H1 (cell line): ENCODE data around the gene PTAR1. TPM values are rescaled to one million over a fixed set of nuclear protein-coding genes. Genes with fewer than 3 reads are reported as not detected.

ENCODE experiments used
- BACH1 ChIP-seq: IDR thresholded peaks from 2 replicates; pipeline ENCODE4 v1.6.1; 2012; ENCODE audit warnings: low read length, improper control_type of control experiment
- GTF2F1 ChIP-seq: IDR thresholded peaks from 2 replicates; pipeline ENCODE4 v1.6.1; 2012; ENCODE audit warnings: low read depth, low read length, improper control_type of control experiment, borderline replicate concordance
- JUND ChIP-seq: IDR thresholded peaks from 2 replicates; pipeline ENCODE4 v1.6.1; 2011; ENCODE audit warnings: mild to moderate bottlenecking, improper control_type of control experiment, low read length
- KDM5A ChIP-seq: fragments of 200-600 bp; IDR thresholded peaks from 2 replicates; pipeline ENCODE4 v1.7.1; 2012; ENCODE audit warnings: mild to moderate bottlenecking, low read length, inconsistent platforms, mixed read lengths
- NANOG ChIP-seq: IDR thresholded peaks from 2 replicates; pipeline ENCODE4 v1.6.1; 2011; ENCODE audit warnings: low read length, low read depth, mild to moderate bottlenecking, inconsistent platforms; ENCODE audit not compliant: insufficient read depth, poor library complexity, severe bottlenecking
- RBBP5 ChIP-seq: IDR thresholded peaks from 2 replicates; pipeline ENCODE4 v1.7.1; 2012; ENCODE audit warnings: low read depth, mild to moderate bottlenecking, inconsistent platforms, low read length, moderate library complexity, borderline replicate concordance
- USF2 ChIP-seq: IDR thresholded peaks from 2 replicates; pipeline ENCODE4 v1.6.1; 2011; ENCODE audit warnings: low read length, improper control_type of control experiment
- polyA plus RNA-seq, 7 experiments: library from polyadenylated mRNA; depleted of rRNA in 3 of 7; stranded (reverse) in 5 of 7; unstranded in 2 of 7; fragments of >200 nt in 5 of 7; fragments of 200-250 nt in 2 of 7; gene quantifications; 1 replicate in 5 of 7; 2 replicates in 1 of 7; 4 replicates in 1 of 7; pipeline versions ENCODE4 v1.2.1 to v1.2.3, GENCODE V29; 2011 to 2013; ENCODE audit warnings: missing spikeins in 2 of 7, mixed read lengths in 2 of 7
- total RNA-seq: library from RNA; stranded (reverse); fragmentation: NEBNext Ultra II Directional; extraction: Animal tissue kit (Norgen Biotek cat#: 25700); gene quantifications from 2 replicates; pipeline ENCODE4 v1.2.1, GENCODE V29; 2021
- TF ChIP-seq, protein P1 (sequence below): fragments of 300-600 bp; sonication (generic); IDR thresholded peaks from 2 replicates; pipeline ENCODE4 v1.7.1; 2012; ENCODE audit warnings: low read length, moderate library complexity, mild to moderate bottlenecking, inconsistent platforms; ENCODE audit not compliant: insufficient replicate concordance
- TF ChIP-seq, protein P2 (sequence below): IDR thresholded peaks from 2 replicates; pipeline ENCODE4 v1.6.1; 2012; ENCODE audit warnings: low read length, inconsistent platforms

The PTAR1 gene
- total and polyA plus RNA-seq, 2 of the 8 experiments (the other 6 are each of a cell fraction or from before 2014, with no cell fraction given), result 19.5 to 84.9 TPM

- TF ChIP-seq, protein P1, sequence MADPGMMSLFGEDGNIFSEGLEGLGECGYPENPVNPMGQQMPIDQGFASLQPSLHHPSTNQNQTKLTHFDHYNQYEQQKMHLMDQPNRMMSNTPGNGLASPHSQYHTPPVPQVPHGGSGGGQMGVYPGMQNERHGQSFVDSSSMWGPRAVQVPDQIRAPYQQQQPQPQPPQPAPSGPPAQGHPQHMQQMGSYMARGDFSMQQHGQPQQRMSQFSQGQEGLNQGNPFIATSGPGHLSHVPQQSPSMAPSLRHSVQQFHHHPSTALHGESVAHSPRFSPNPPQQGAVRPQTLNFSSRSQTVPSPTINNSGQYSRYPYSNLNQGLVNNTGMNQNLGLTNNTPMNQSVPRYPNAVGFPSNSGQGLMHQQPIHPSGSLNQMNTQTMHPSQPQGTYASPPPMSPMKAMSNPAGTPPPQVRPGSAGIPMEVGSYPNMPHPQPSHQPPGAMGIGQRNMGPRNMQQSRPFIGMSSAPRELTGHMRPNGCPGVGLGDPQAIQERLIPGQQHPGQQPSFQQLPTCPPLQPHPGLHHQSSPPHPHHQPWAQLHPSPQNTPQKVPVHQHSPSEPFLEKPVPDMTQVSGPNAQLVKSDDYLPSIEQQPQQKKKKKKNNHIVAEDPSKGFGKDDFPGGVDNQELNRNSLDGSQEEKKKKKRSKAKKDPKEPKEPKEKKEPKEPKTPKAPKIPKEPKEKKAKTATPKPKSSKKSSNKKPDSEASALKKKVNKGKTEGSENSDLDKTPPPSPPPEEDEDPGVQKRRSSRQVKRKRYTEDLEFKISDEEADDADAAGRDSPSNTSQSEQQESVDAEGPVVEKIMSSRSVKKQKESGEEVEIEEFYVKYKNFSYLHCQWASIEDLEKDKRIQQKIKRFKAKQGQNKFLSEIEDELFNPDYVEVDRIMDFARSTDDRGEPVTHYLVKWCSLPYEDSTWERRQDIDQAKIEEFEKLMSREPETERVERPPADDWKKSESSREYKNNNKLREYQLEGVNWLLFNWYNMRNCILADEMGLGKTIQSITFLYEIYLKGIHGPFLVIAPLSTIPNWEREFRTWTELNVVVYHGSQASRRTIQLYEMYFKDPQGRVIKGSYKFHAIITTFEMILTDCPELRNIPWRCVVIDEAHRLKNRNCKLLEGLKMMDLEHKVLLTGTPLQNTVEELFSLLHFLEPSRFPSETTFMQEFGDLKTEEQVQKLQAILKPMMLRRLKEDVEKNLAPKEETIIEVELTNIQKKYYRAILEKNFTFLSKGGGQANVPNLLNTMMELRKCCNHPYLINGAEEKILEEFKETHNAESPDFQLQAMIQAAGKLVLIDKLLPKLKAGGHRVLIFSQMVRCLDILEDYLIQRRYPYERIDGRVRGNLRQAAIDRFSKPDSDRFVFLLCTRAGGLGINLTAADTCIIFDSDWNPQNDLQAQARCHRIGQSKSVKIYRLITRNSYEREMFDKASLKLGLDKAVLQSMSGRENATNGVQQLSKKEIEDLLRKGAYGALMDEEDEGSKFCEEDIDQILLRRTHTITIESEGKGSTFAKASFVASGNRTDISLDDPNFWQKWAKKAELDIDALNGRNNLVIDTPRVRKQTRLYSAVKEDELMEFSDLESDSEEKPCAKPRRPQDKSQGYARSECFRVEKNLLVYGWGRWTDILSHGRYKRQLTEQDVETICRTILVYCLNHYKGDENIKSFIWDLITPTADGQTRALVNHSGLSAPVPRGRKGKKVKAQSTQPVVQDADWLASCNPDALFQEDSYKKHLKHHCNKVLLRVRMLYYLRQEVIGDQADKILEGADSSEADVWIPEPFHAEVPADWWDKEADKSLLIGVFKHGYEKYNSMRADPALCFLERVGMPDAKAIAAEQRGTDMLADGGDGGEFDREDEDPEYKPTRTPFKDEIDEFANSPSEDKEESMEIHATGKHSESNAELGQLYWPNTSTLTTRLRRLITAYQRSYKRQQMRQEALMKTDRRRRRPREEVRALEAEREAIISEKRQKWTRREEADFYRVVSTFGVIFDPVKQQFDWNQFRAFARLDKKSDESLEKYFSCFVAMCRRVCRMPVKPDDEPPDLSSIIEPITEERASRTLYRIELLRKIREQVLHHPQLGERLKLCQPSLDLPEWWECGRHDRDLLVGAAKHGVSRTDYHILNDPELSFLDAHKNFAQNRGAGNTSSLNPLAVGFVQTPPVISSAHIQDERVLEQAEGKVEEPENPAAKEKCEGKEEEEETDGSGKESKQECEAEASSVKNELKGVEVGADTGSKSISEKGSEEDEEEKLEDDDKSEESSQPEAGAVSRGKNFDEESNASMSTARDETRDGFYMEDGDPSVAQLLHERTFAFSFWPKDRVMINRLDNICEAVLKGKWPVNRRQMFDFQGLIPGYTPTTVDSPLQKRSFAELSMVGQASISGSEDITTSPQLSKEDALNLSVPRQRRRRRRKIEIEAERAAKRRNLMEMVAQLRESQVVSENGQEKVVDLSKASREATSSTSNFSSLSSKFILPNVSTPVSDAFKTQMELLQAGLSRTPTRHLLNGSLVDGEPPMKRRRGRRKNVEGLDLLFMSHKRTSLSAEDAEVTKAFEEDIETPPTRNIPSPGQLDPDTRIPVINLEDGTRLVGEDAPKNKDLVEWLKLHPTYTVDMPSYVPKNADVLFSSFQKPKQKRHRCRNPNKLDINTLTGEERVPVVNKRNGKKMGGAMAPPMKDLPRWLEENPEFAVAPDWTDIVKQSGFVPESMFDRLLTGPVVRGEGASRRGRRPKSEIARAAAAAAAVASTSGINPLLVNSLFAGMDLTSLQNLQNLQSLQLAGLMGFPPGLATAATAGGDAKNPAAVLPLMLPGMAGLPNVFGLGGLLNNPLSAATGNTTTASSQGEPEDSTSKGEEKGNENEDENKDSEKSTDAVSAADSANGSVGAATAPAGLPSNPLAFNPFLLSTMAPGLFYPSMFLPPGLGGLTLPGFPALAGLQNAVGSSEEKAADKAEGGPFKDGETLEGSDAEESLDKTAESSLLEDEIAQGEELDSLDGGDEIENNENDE, result no peak
- no peak for TF ChIP-seq KDM5A
- no peak for TF ChIP-seq RBBP5
- no peak for TF ChIP-seq USF2
- TF ChIP-seq GTF2F1, result no peak
- TF ChIP-seq, protein P2, sequence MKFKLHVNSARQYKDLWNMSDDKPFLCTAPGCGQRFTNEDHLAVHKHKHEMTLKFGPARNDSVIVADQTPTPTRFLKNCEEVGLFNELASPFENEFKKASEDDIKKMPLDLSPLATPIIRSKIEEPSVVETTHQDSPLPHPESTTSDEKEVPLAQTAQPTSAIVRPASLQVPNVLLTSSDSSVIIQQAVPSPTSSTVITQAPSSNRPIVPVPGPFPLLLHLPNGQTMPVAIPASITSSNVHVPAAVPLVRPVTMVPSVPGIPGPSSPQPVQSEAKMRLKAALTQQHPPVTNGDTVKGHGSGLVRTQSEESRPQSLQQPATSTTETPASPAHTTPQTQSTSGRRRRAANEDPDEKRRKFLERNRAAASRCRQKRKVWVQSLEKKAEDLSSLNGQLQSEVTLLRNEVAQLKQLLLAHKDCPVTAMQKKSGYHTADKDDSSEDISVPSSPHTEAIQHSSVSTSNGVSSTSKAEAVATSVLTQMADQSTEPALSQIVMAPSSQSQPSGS, result no peak
- no peak for TF ChIP-seq BACH1
- TF ChIP-seq NANOG, result no peak
- no peak for TF ChIP-seq JUND
Measured at GRCh38 chr9:69760278-69760610, 433 bp upstream of the PTAR1 start (continued).
